HEK293 (cell line): ENCODE measurements around the gene PCOLCE2.

Experiments used
- CTCF ChIA-PET: fragments of 350-600 bp; formaldehyde crosslinking; extraction: SDS; loops from one replicate; lab custom pipeline; 2021; ENCODE audit warnings: antibody characterized with exemption; lab: Yijun Ruan, JAX
- POLR2A ChIA-PET: fragments of 300-600 bp; formaldehyde crosslinking; extraction: SDS; loops from one replicate; lab custom pipeline; 2020; ENCODE audit warnings: antibody characterized with exemption, inconsistent platforms; lab: Yijun Ruan, JAX
- H3K27ac ChIP-seq: fragments of 200-500 bp; sonication (Bioruptor generic); 2 replicates; pipeline ENCODE4 v1.5.1; 2014; ENCODE audit warnings: low read depth, low read length, control low read depth, inconsistent platforms; ENCODE audit errors: extremely low read depth
- H3K36me3 ChIP-seq, 2 experiments: fragments of 200-500 bp in 1 of 2; sonication (Bioruptor generic) in 1 of 2; 1 replicate in 1 of 2; 2 replicates in 1 of 2; pipeline ENCODE4 v1.5.1; 2014 to 2017; ENCODE audit warnings: inconsistent platforms in 2 of 2, low read length in 2 of 2; ENCODE audit not compliant: control insufficient read depth in 2 of 2, insufficient read depth in 1 of 2
- H3K4me1 ChIP-seq: fragments of 200-500 bp; sonication (Bioruptor generic); 2 replicates; pipeline ENCODE4 v1.5.1; 2014; ENCODE audit warnings: mild to moderate bottlenecking, low read length, inconsistent platforms; ENCODE audit not compliant: control insufficient read depth, insufficient read depth
- H3K4me3 ChIP-seq: 2 replicates; pipeline ENCODE4 v1.5.1; 2011; ENCODE audit warnings: low read depth, mild to moderate bottlenecking, control low read depth, low read length, moderate library complexity
- H3K9me3 ChIP-seq: fragments of 200-500 bp; sonication (Bioruptor generic); 2 replicates; pipeline ENCODE4 v1.5.1; 2014; ENCODE audit warnings: low read depth, low read length, inconsistent platforms; ENCODE audit not compliant: control insufficient read depth, insufficient read depth
- FEZF1 ChIP-seq: fragments of 450-650 bp; formaldehyde crosslinking; IDR thresholded peaks from 2 replicates; pipeline ENCODE4 v1.5.1; 2016; ENCODE audit warnings: missing biosample characterization, missing genetic modification characterization
- KLF10 ChIP-seq: fragments of 450-650 bp; IDR thresholded peaks from 2 replicates; pipeline ENCODE4 v1.5.1; 2018; ENCODE audit warnings: missing biosample characterization, mild to moderate bottlenecking, missing genetic modification characterization
- KLF8 ChIP-seq: fragments of 450-650 bp; formaldehyde crosslinking; IDR thresholded peaks from 2 replicates; pipeline ENCODE4 v1.5.1; 2016; ENCODE audit warnings: missing biosample characterization, missing genetic modification characterization
- RBAK ChIP-seq: fragments of 450-650 bp; formaldehyde crosslinking; IDR thresholded peaks from 2 replicates; pipeline ENCODE4 v1.5.1; 2016; ENCODE audit warnings: missing biosample characterization, missing genetic modification characterization
- ZBTB21 ChIP-seq: fragments of 450-650 bp; formaldehyde crosslinking; IDR thresholded peaks from 2 replicates; pipeline ENCODE4 v1.5.1; 2017; ENCODE audit warnings: missing biosample characterization, missing genetic modification characterization
- ZNF211 ChIP-seq: fragments of 450-650 bp; formaldehyde crosslinking; IDR thresholded peaks from 2 replicates; pipeline ENCODE4 v1.5.1; 2016; ENCODE audit warnings: low read depth, missing biosample characterization, missing genetic modification characterization
- ZNF221 ChIP-seq: fragments of 450-650 bp; formaldehyde crosslinking; IDR thresholded peaks from 2 replicates; pipeline ENCODE4 v1.5.1; 2017; ENCODE audit warnings: missing biosample characterization, missing genetic modification characterization, borderline replicate concordance
- ZNF292 ChIP-seq: fragments of 450-650 bp; formaldehyde crosslinking; IDR thresholded peaks from 2 replicates; pipeline ENCODE4 v1.5.1; 2016; ENCODE audit warnings: low read depth, missing biosample characterization, missing genetic modification characterization, borderline replicate concordance
- ZNF354C ChIP-seq: fragments of 450-650 bp; formaldehyde crosslinking; IDR thresholded peaks from 2 replicates; pipeline ENCODE4 v1.5.1; 2016; ENCODE audit warnings: missing biosample characterization, missing genetic modification characterization, low read depth, borderline replicate concordance
- ZNF558 ChIP-seq: fragments of 450-650 bp; formaldehyde crosslinking; IDR thresholded peaks from 2 replicates; pipeline ENCODE4 v1.5.1; 2016; ENCODE audit warnings: missing biosample characterization, missing genetic modification characterization
- TF ChIP-seq, protein P1 (sequence below): fragments of 450-650 bp; formaldehyde crosslinking; conservative IDR thresholded peaks from 2 replicates; pipeline ENCODE4 v1.5.1; 2016; ENCODE audit warnings: low read depth, missing biosample characterization, missing genetic modification characterization
- TF ChIP-seq, protein P2 (sequence below): fragments of 450-650 bp; formaldehyde crosslinking; conservative IDR thresholded peaks from 2 replicates; pipeline ENCODE4 v1.5.1; 2016; ENCODE audit warnings: low read depth, missing biosample characterization, missing genetic modification characterization
- TF ChIP-seq, protein P3 (sequence below): fragments of 450-650 bp; formaldehyde crosslinking; IDR thresholded peaks from 2 replicates; pipeline ENCODE4 v1.5.1; 2017; ENCODE audit warnings: missing biosample characterization, missing genetic modification characterization
- TF ChIP-seq, protein P4 (sequence below): fragments of 450-650 bp; formaldehyde crosslinking; IDR thresholded peaks from 2 replicates; pipeline ENCODE4 v1.5.1; 2016; ENCODE audit warnings: missing biosample characterization, missing genetic modification characterization
- TF ChIP-seq, protein P5 (sequence below): fragments of 450-650 bp; formaldehyde crosslinking; IDR thresholded peaks from 2 replicates; pipeline ENCODE4 v1.5.0; 2017; ENCODE audit warnings: missing biosample characterization, missing genetic modification characterization, borderline replicate concordance

PCOLCE2 gene

DNA sequence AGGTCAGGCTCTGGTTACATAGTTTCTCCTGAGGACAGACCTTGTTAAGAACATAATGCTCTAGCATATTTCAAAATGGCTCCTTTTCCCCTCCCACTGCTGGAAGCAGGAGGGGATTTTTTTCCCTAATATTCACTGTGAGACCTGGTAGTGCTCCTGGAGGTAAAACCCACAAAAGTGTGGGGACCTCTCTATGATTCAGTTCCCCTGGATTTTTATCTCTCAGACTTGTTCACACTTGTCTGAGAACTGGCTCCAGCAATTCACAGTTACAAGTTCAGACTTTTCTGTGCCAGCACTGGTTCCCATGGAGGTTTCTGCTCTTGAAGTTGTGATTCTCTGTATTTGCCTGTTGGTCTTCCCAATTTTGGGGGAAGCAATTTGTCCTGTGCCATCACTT is 36.3 kb upstream of the PCOLCE2 start (continued):
- TF ChIP-seq, protein P1, sequence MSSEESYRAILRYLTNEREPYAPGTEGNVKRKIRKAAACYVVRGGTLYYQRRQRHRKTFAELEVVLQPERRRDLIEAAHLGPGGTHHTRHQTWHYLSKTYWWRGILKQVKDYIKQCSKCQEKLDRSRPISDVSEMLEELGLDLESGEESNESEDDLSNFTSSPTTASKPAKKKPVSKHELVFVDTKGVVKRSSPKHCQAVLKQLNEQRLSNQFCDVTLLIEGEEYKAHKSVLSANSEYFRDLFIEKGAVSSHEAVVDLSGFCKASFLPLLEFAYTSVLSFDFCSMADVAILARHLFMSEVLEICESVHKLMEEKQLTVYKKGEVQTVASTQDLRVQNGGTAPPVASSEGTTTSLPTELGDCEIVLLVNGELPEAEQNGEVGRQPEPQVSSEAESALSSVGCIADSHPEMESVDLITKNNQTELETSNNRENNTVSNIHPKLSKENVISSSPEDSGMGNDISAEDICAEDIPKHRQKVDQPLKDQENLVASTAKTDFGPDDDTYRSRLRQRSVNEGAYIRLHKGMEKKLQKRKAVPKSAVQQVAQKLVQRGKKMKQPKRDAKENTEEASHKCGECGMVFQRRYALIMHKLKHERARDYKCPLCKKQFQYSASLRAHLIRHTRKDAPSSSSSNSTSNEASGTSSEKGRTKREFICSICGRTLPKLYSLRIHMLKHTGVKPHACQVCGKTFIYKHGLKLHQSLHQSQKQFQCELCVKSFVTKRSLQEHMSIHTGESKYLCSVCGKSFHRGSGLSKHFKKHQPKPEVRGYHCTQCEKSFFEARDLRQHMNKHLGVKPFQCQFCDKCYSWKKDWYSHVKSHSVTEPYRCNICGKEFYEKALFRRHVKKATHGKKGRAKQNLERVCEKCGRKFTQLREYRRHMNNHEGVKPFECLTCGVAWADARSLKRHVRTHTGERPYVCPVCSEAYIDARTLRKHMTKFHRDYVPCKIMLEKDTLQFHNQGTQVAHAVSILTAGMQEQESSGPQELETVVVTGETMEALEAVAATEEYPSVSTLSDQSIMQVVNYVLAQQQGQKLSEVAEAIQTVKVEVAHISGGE (tag by site-specific recombination): no peak
- TF ChIP-seq FEZF1 (tag by site-specific recombination): no peak
- no peak for TF ChIP-seq ZNF354C
- no peak for TF ChIP-seq ZNF221 (tag by site-specific recombination)
- no peak for TF ChIP-seq ZNF211 (tag by site-specific recombination)
- TF ChIP-seq, protein P2, sequence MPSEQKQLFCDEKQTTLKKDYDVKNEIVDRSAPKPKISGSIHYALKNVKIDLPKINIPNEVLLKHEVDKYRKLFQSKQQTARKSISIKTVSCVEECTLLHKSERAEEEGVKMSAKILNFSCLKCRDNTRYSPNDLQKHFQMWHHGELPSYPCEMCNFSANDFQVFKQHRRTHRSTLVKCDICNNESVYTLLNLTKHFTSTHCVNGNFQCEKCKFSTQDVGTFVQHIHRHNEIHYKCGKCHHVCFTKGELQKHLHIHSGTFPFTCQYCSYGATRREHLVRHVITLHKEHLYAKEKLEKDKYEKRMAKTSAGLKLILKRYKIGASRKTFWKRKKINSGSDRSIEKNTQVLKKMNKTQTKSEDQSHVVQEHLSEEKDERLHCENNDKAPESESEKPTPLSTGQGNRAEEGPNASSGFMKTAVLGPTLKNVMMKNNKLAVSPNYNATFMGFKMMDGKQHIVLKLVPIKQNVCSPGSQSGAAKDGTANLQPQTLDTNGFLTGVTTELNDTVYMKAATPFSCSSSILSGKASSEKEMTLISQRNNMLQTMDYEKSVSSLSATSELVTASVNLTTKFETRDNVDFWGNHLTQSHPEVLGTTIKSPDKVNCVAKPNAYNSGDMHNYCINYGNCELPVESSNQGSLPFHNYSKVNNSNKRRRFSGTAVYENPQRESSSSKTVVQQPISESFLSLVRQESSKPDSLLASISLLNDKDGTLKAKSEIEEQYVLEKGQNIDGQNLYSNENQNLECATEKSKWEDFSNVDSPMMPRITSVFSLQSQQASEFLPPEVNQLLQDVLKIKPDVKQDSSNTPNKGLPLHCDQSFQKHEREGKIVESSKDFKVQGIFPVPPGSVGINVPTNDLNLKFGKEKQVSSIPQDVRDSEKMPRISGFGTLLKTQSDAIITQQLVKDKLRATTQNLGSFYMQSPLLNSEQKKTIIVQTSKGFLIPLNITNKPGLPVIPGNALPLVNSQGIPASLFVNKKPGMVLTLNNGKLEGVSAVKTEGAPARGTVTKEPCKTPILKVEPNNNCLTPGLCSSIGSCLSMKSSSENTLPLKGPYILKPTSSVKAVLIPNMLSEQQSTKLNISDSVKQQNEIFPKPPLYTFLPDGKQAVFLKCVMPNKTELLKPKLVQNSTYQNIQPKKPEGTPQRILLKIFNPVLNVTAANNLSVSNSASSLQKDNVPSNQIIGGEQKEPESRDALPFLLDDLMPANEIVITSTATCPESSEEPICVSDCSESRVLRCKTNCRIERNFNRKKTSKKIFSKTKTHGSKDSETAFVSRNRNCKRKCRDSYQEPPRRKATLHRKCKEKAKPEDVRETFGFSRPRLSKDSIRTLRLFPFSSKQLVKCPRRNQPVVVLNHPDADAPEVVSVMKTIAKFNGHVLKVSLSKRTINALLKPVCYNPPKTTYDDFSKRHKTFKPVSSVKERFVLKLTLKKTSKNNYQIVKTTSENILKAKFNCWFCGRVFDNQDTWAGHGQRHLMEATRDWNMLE (tag by site-specific recombination): no peak

DNA sequence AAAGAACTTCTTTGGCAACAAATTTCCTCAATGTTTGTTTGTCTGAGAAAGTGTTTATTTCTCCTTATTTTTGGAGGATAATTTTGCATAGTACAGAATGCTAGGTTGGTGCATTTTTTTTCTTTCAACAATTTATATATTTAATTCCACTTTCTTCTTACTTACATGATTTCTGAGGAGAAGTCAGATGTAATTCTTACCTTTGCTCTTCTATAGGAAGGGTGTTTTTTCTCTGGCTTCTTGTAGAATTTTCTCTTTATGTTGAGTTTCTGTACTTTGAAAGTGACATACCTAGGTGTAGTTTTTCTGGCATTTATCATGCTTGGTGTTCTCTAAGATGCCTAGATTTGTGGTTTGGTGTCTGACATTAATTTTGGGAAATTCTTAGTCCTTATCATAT is 34.8 kb upstream of the PCOLCE2 start:
- Histone ChIP-seq H3K27ac (no peak overlapping the region), H3K4me1 (no peaks in the 10 kb centered on the region), H3K36me3 (no peaks in the 10 kb centered on the region), H3K4me3 (no peak overlapping the region), H3K9me3 (no peaks in the 10 kb centered on the region)
- TF ChIP-seq KLF8 (no peak), ZBTB21 (tag by site-specific recombination) (no peak), ZNF558 (no peak), ZNF292 (no peak)
- TF ChIP-seq, protein P3, sequence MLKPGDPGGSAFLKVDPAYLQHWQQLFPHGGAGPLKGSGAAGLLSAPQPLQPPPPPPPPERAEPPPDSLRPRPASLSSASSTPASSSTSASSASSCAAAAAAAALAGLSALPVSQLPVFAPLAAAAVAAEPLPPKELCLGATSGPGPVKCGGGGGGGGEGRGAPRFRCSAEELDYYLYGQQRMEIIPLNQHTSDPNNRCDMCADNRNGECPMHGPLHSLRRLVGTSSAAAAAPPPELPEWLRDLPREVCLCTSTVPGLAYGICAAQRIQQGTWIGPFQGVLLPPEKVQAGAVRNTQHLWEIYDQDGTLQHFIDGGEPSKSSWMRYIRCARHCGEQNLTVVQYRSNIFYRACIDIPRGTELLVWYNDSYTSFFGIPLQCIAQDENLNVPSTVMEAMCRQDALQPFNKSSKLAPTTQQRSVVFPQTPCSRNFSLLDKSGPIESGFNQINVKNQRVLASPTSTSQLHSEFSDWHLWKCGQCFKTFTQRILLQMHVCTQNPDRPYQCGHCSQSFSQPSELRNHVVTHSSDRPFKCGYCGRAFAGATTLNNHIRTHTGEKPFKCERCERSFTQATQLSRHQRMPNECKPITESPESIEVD: no peak
- TF ChIP-seq, protein P4, sequence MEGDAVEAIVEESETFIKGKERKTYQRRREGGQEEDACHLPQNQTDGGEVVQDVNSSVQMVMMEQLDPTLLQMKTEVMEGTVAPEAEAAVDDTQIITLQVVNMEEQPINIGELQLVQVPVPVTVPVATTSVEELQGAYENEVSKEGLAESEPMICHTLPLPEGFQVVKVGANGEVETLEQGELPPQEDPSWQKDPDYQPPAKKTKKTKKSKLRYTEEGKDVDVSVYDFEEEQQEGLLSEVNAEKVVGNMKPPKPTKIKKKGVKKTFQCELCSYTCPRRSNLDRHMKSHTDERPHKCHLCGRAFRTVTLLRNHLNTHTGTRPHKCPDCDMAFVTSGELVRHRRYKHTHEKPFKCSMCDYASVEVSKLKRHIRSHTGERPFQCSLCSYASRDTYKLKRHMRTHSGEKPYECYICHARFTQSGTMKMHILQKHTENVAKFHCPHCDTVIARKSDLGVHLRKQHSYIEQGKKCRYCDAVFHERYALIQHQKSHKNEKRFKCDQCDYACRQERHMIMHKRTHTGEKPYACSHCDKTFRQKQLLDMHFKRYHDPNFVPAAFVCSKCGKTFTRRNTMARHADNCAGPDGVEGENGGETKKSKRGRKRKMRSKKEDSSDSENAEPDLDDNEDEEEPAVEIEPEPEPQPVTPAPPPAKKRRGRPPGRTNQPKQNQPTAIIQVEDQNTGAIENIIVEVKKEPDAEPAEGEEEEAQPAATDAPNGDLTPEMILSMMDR (tag by site-specific recombination): no peak
- ChIA-PET POLR2A (no interaction called here), CTCF (no interaction called here)

DNA sequence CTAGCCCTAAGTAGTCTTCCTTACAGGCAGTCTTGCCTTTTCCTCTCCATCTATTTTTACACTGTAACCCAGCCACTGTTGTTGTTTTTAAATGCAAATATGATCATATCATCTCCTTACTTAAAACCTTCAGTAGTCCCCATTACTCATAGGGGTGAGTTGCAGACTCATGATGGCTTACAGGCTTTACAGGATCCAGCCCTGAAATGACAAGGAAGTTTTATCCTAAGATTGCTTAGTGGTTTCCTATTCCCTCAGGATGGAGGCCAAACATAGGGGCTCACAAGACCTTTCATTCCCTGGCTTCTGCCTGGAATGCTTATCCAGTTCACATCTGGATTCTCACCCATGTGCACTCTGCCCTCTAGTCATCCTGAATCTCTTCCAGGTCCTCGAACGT is 27.7 kb upstream of the PCOLCE2 start:
- ChIA-PET POLR2A (no interaction called here), CTCF (no interaction called here)
- Histone ChIP-seq H3K27ac (no peak overlapping the region), H3K36me3 (no peaks in the 10 kb centered on the region), H3K4me1 (no peaks in the 10 kb centered on the region), H3K4me3 (no peak overlapping the region), H3K9me3 (no peaks in the 10 kb centered on the region)
- TF ChIP-seq KLF10 (tag by site-specific recombination) (no peak), RBAK (no peak)
- TF ChIP-seq, protein P5, sequence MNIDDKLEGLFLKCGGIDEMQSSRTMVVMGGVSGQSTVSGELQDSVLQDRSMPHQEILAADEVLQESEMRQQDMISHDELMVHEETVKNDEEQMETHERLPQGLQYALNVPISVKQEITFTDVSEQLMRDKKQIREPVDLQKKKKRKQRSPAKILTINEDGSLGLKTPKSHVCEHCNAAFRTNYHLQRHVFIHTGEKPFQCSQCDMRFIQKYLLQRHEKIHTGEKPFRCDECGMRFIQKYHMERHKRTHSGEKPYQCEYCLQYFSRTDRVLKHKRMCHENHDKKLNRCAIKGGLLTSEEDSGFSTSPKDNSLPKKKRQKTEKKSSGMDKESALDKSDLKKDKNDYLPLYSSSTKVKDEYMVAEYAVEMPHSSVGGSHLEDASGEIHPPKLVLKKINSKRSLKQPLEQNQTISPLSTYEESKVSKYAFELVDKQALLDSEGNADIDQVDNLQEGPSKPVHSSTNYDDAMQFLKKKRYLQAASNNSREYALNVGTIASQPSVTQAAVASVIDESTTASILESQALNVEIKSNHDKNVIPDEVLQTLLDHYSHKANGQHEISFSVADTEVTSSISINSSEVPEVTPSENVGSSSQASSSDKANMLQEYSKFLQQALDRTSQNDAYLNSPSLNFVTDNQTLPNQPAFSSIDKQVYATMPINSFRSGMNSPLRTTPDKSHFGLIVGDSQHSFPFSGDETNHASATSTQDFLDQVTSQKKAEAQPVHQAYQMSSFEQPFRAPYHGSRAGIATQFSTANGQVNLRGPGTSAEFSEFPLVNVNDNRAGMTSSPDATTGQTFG (tag by site-specific recombination): no peak
